Nephron (organoid): ENCODE results near the gene BRPF3.

Experiments used
- H3K27ac Mint-ChIP-seq, 3 experiments: 2 replicates each; pipeline ENCODE4 v1.8.0; 2020; ENCODE audit warnings: mixed read lengths in 3 of 3, mild to moderate bottlenecking in 2 of 3, moderate library complexity in 1 of 3
- H3K27me3 Mint-ChIP-seq: 2 replicates; pipeline ENCODE4 v1.8.0; 2021; ENCODE audit warnings: low read depth, mild to moderate bottlenecking, moderate library complexity, mixed read lengths
- H3K36me3 Mint-ChIP-seq: 2 replicates; pipeline ENCODE4 v1.8.0; 2020; ENCODE audit warnings: low read depth, mixed read lengths
- H3K4me1 Mint-ChIP-seq: 2 replicates; pipeline ENCODE4 v1.8.0; 2020; ENCODE audit warnings: mixed read lengths
- H3K4me3 Mint-ChIP-seq, 3 experiments: 2 replicates each; pipeline ENCODE4 v1.8.0; 2020; ENCODE audit warnings: mild to moderate bottlenecking in 3 of 3, mixed read lengths in 3 of 3, moderate library complexity in 2 of 3
- H3K9me3 Mint-ChIP-seq: 2 replicates; pipeline ENCODE4 v1.8.0; 2020; ENCODE audit warnings: mixed read lengths
- CTCF ChIP-seq, 3 experiments: fragments of 200-600 bp; sonication (generic); IDR thresholded peaks; one replicate each; pipeline ENCODE4 v1.5.0; 2021; ENCODE audit warnings: antibody characterized with exemption in 3 of 3; ENCODE audit not compliant: unreplicated experiment in 3 of 3

The BRPF3 gene

GRCh38 chr6:36267731-36268477, 71.4 kb downstream of the BRPF3 start:
- peaks cover 13% of the 10 kb centered on the region for H3K27me3 Mint-ChIP-seq
- peaks cover 11% of the 10 kb centered on the region for H3K4me1 Mint-ChIP-seq
- no peaks in the 10 kb centered on the region for H3K36me3 Mint-ChIP-seq
- H3K4me3 Mint-ChIP-seq, result no peak overlapping the region
- no peak overlapping the region for H3K27ac Mint-ChIP-seq
- H3K9me3 Mint-ChIP-seq, result peaks cover 10% of the 10 kb centered on the region
- TF ChIP-seq CTCF (IDR thresholded peaks at IDR 0.05; ENCODE audit: unreplicated experiment in 3 of 3), result no peak

GRCh38 chr6:36268478-36269275, 72.1 kb downstream of the BRPF3 start:
- TF ChIP-seq CTCF (IDR thresholded peaks at IDR 0.05; ENCODE audit: unreplicated experiment in 3 of 3), result no peak
- Mint-ChIP-seq H3K27me3 (peaks cover 17% of the 10 kb centered on the region), H3K4me1 (peaks cover 11% of the 10 kb centered on the region), H3K4me3 (no peak overlapping the region), H3K36me3 (no peaks in the 10 kb centered on the region), H3K27ac (peak overlapping the region in 1 of 3 experiments; percentile 44), H3K9me3 (peaks cover 10% of the 10 kb centered on the region)

GRCh38 chr6:36269834-36270705, 73.5 kb downstream of the BRPF3 start, which contains the start of gene PNPLA1:
TSS of gene PNPLA1 (plus strand) at chr6:36270060. CDS start at chr6:36270460, 400 bp downstream.
- TF ChIP-seq CTCF (IDR thresholded peaks at IDR 0.05; ENCODE audit: unreplicated experiment in 3 of 3), result no peak
- Mint-ChIP-seq H3K4me1 (peaks cover 11% of the 10 kb centered on the region), H3K27me3 (peaks cover 21% of the 10 kb centered on the region), H3K27ac (no peak within 1 kb of the TSS), H3K9me3 (peaks cover 10% of the 10 kb centered on the region), H3K36me3 (no peaks in the 10 kb centered on the region), H3K4me3 (no peak within 1 kb of the TSS)

- Mint-ChIP-seq H3K27ac (no peak overlapping the region), H3K36me3 (no peaks in the 10 kb centered on the region), H3K4me1 (peaks cover 11% of the 10 kb centered on the region), H3K4me3 (no peak overlapping the region), H3K27me3 (peaks cover 21% of the 10 kb centered on the region), H3K9me3 (peaks cover 4% of the 10 kb centered on the region)
- TF ChIP-seq CTCF (IDR thresholded peaks at IDR 0.05; ENCODE audit: unreplicated experiment in 3 of 3), result no peak
Measured at GRCh38 chr6:36272234-36272633, 75.7 kb downstream of the BRPF3 start.

GRCh38 chr6:36273067-36273466, 76.5 kb downstream of the BRPF3 start:
- no peaks in the 10 kb centered on the region for H3K36me3 Mint-ChIP-seq
- TF ChIP-seq CTCF (IDR thresholded peaks at IDR 0.05; ENCODE audit: unreplicated experiment in 3 of 3), result no peak
- H3K27me3 Mint-ChIP-seq, result peaks cover 21% of the 10 kb centered on the region
- H3K27ac Mint-ChIP-seq, result no peak overlapping the region
- H3K4me3 Mint-ChIP-seq, result no peak overlapping the region
- H3K4me1 Mint-ChIP-seq, result peaks cover 12% of the 10 kb centered on the region
- peaks cover 3% of the 10 kb centered on the region for H3K9me3 Mint-ChIP-seq
